GM23248 (cell line): ENCODE measurements around the gene WWOX. TPM values are rescaled to one million over a fixed set of nuclear protein-coding genes. Genes with fewer than 3 reads are reported as not detected.

Experiments used
- DNase-seq: peaks from one replicate; pipeline ENCODE4 v3.0.0-alpha.2; 2015
- H2AFZ ChIP-seq: fragments of 200-600 bp; sonication (generic); 2 replicates; pipeline ENCODE4 v1.6.1; 2016; ENCODE audit warnings: antibody characterized with exemption
- H3F3A ChIP-seq: fragments of 200-600 bp; sonication (generic); 2 replicates; pipeline ENCODE4 v1.6.1; 2016; ENCODE audit warnings: mild to moderate bottlenecking, antibody characterized with exemption, mixed run types; ENCODE audit not compliant: insufficient read depth
- H3K27ac ChIP-seq: fragments of 200-600 bp; sonication (generic); 2 replicates; pipeline ENCODE4 v1.5.1; 2016; ENCODE audit warnings: mild to moderate bottlenecking
- H3K27me3 ChIP-seq: fragments of 200-600 bp; sonication (generic); replicated peaks from 2 replicates; pipeline ENCODE4 v1.6.1; 2016; ENCODE audit warnings: mild to moderate bottlenecking; ENCODE audit not compliant: insufficient read depth
- H3K36me3 ChIP-seq: fragments of 200-600 bp; sonication (generic); 2 replicates; pipeline ENCODE4 v1.6.1; 2016; ENCODE audit warnings: low read depth, mild to moderate bottlenecking
- H3K4me1 ChIP-seq: fragments of 200-600 bp; sonication (generic); 2 replicates; pipeline ENCODE4 v1.6.1; 2016; ENCODE audit warnings: mild to moderate bottlenecking; ENCODE audit not compliant: insufficient read depth
- H3K4me2 ChIP-seq: fragments of 200-600 bp; sonication (generic); one replicate; pipeline ENCODE4 v1.6.1; 2016; ENCODE audit warnings: mild to moderate bottlenecking; ENCODE audit not compliant: unreplicated experiment
- H3K4me3 ChIP-seq: fragments of 200-600 bp; sonication (generic); 2 replicates; pipeline ENCODE4 v1.5.1; 2016; ENCODE audit warnings: mild to moderate bottlenecking
- H3K79me2 ChIP-seq: fragments of 200-600 bp; sonication (generic); 2 replicates; pipeline ENCODE4 v1.6.1; 2016; ENCODE audit warnings: mild to moderate bottlenecking; ENCODE audit not compliant: insufficient read depth
- H3K9ac ChIP-seq: fragments of 200-600 bp; sonication (generic); 2 replicates; pipeline ENCODE4 v1.6.1; 2016; ENCODE audit warnings: mild to moderate bottlenecking
- H3K9me2 ChIP-seq: fragments of 200-600 bp; sonication (generic); 2 replicates; pipeline ENCODE4 v1.6.1; 2016; ENCODE audit warnings: mixed run types, mild to moderate bottlenecking, moderate library complexity; ENCODE audit not compliant: insufficient read depth
- H3K9me3 ChIP-seq: fragments of 200-600 bp; sonication (generic); one replicate; pipeline ENCODE4 v1.6.1; 2017; ENCODE audit warnings: low read depth
- H4K20me1 ChIP-seq: fragments of 200-600 bp; sonication (generic); 2 replicates; pipeline ENCODE4 v1.6.0; 2016; ENCODE audit not compliant: insufficient read depth
- EZH2 ChIP-seq: fragments of 200-600 bp; sonication (generic); IDR thresholded peaks from 2 replicates; pipeline ENCODE4 v1.6.1; 2018; ENCODE audit warnings: antibody characterized with exemption, mild to moderate bottlenecking; ENCODE audit not compliant: insufficient read depth, poor library complexity, severe bottlenecking
- EZH2phosphoT487 ChIP-seq: fragments of 200-600 bp; sonication (generic); IDR thresholded peaks from 2 replicates; pipeline ENCODE4 v1.6.1; 2018; ENCODE audit warnings: antibody characterized with exemption, moderate library complexity, mild to moderate bottlenecking, low read depth; ENCODE audit not compliant: insufficient read depth
- WGBS, 2 experiments: methylation state at CpG; one replicate each; pipeline ENCODE4 v1.1.6; 2015 to 2017; ENCODE audit warnings: low lambda C conversion rate in 2 of 2, low coverage in 1 of 2; ENCODE audit errors: missing lambda C conversion rate in 2 of 2; 5-methylcytosine and 5-hydroxymethylcytosine counted together
- in situ Hi-C: fragments of 300-500 bp; cut with MboI; formaldehyde crosslinking; loops from 2 replicates; pipeline ENCODE4 v1.15.0; 2020
- polyA plus RNA-seq: library from polyadenylated mRNA; unstranded; fragments of >200 nt; fragmentation: Nextera tagmentation; extraction: Ambion mirVana; gene quantifications from 2 replicates; pipeline ENCODE4 v1.2.1, GENCODE V29; 2016
- total RNA-seq: library from RNA; depleted of rRNA; stranded (reverse); fragments of >200 nt; shearing (Covaris generic); gene quantifications from 2 replicates; pipeline ENCODE4 v1.2.3, GENCODE V29; 2014

The WWOX gene
- total and polyA plus RNA-seq, 2 experiments from 2014 or later, result 4.5 to 6.6 TPM

GRCh38 chr16:78288888-78289287 lies 189.4 kb downstream of the WWOX start:
- no peak for DNase-seq
- TF ChIP-seq EZH2phosphoT487 (no peak), EZH2 (no peak)
- Histone ChIP-seq H2AFZ (no peak overlapping the region), H3K4me1 (no peaks in the 10 kb centered on the region), H3K79me2 (no peaks in the 10 kb centered on the region), H3K27ac (no peak overlapping the region), H3K4me2 (no peak overlapping the region), H3K27me3 (no peaks in the 10 kb centered on the region), H3K36me3 (no peaks in the 10 kb centered on the region), H3K9me3 (no peaks in the 10 kb centered on the region), H4K20me1 (no peaks in the 10 kb centered on the region), H3K9ac (no peak overlapping the region), H3K4me3 (no peak overlapping the region), H3F3A (no peaks in the 10 kb centered on the region), H3K9me2 (no peaks in the 10 kb centered on the region)
- in situ Hi-C loops, result no loop called here
- WGBS, 2 experiments, result 61 to 68% methylated on average over 9 of the region's 9 CpGs

GRCh38 chr16:78289373-78289772 lies 189.9 kb downstream of the WWOX start:
- Histone ChIP-seq H3F3A (no peaks in the 10 kb centered on the region), H3K36me3 (no peaks in the 10 kb centered on the region), H2AFZ (no peak overlapping the region), H3K4me2 (no peak overlapping the region), H4K20me1 (no peaks in the 10 kb centered on the region), H3K9ac (no peak overlapping the region), H3K27me3 (no peaks in the 10 kb centered on the region), H3K27ac (no peak overlapping the region), H3K9me2 (no peaks in the 10 kb centered on the region), H3K79me2 (no peaks in the 10 kb centered on the region), H3K4me1 (no peaks in the 10 kb centered on the region), H3K9me3 (no peaks in the 10 kb centered on the region), H3K4me3 (no peak overlapping the region)
- no peak for DNase-seq
- 59 to 70% methylated on average over 3 of the region's 3 CpGs for WGBS, 2 experiments
- in situ Hi-C loops, result no loop called here
- TF ChIP-seq EZH2phosphoT487 (no peak), EZH2 (no peak)

GRCh38 chr16:78289844-78290277 lies 190.4 kb downstream of the WWOX start:
- no peaks in the 10 kb centered on the region for H3K4me1 ChIP-seq
- in situ Hi-C loops, result no loop called here

GRCh38 chr16:78290395-78290794 lies 190.9 kb downstream of the WWOX start:
- Histone ChIP-seq H3K9me2 (no peaks in the 10 kb centered on the region), H3K4me2 (no peak overlapping the region), H4K20me1 (no peaks in the 10 kb centered on the region), H3K4me1 (no peaks in the 10 kb centered on the region), H2AFZ (no peak overlapping the region), H3K27ac (no peak overlapping the region), H3K27me3 (no peaks in the 10 kb centered on the region), H3K36me3 (no peaks in the 10 kb centered on the region), H3K9me3 (no peaks in the 10 kb centered on the region), H3F3A (no peaks in the 10 kb centered on the region), H3K79me2 (no peaks in the 10 kb centered on the region), H3K4me3 (no peak overlapping the region), H3K9ac (no peak overlapping the region)
- in situ Hi-C loops, result no loop called here
- no peak for DNase-seq
- 86 to 93% methylated on average over 6 of the region's 6 CpGs for WGBS, 2 experiments
- TF ChIP-seq EZH2 (no peak), EZH2phosphoT487 (no peak)

More at GRCh38 chr16:78289844-78290277, 190.4 kb downstream of the WWOX start:
- Histone ChIP-seq H3K4me3 (no peak overlapping the region), H3K27me3 (no peaks in the 10 kb centered on the region), H4K20me1 (no peaks in the 10 kb centered on the region), H3K36me3 (no peaks in the 10 kb centered on the region), H3K79me2 (no peaks in the 10 kb centered on the region), H3K9ac (no peak overlapping the region), H3F3A (no peaks in the 10 kb centered on the region), H3K9me2 (no peaks in the 10 kb centered on the region), H2AFZ (no peak overlapping the region), H3K27ac (no peak overlapping the region), H3K4me2 (no peak overlapping the region), H3K9me3 (no peaks in the 10 kb centered on the region)
- TF ChIP-seq EZH2phosphoT487 (no peak), EZH2 (no peak)
- 75 to 85% methylated on average over 7 of the region's 7 CpGs for WGBS, 2 experiments
- no peak for DNase-seq
